Upper lobe of left lung (tissue), 6 donors: ENCODE results near the gene YDJC. TPM values are rescaled to one million over a fixed set of nuclear protein-coding genes. Genes with fewer than 3 reads are reported as not detected.
A peak's percentile ranks its signal among the peaks of the same experiment; 100 is the strongest.

Source experiments
- ATAC-seq, 2 donors: fragments of 200-7000 bp; cut with Tn5 transposase; one replicate each; pipeline ENCODE4 v1.9.1; 2022; ENCODE audit warnings: mild to moderate bottlenecking in 2 of 2, moderate library complexity in 2 of 2; ENCODE audit not compliant: low FRiP score in 2 of 2
- DNase-seq, 2 donors: peaks; one replicate each; pipeline ENCODE4 v3.0.0-alpha.2; 2019 to 2020
- H3K27ac ChIP-seq, 4 donors: fragments of 200-600 bp; sonication (generic); one replicate each; pipeline ENCODE4 v1.5.1; 2016 to 2019
- H3K27me3 ChIP-seq, 4 donors: fragments of 200-600 bp; sonication (generic); one replicate each; pipeline ENCODE4 v1.5.1; 2017 to 2019
- H3K36me3 ChIP-seq, 4 donors: fragments of 200-600 bp; sonication (generic); one replicate each; pipeline ENCODE4 v1.5.1; 2016 to 2019
- H3K4me1 ChIP-seq, 4 donors: fragments of 200-600 bp; sonication (generic); one replicate each; pipeline ENCODE4 v1.5.1; 2018 to 2019
- H3K4me3 ChIP-seq, 4 donors: fragments of 200-600 bp; sonication (generic); one replicate each; pipeline ENCODE4 v1.5.1; 2017 to 2019; ENCODE audit warnings: mild to moderate bottlenecking in 2 of 4, moderate library complexity in 1 of 4
- H3K9me3 ChIP-seq, 4 donors: fragments of 200-600 bp; sonication (generic); one replicate each; pipeline ENCODE4 v1.5.1; 2018 to 2019
- CTCF ChIP-seq, 6 experiments: fragments of 450-650 bp in 4 of 6; fragments of 200-600 bp in 2 of 6; sonication (generic) in 2 of 6; IDR thresholded peaks; one replicate each; pipeline ENCODE4 v1.5.1; 2016 to 2019; ENCODE audit warnings: antibody characterized with exemption in 6 of 6
- EP300 ChIP-seq, 4 donors: sonication (generic); formaldehyde crosslinking; IDR thresholded peaks; one replicate each; pipeline ENCODE4 v1.5.1; 2017; ENCODE audit warnings: antibody characterized with exemption in 4 of 4, control low read depth in 2 of 4
- POLR2A ChIP-seq, 4 donors: fragments of 450-650 bp; IDR thresholded peaks; one replicate each; pipeline ENCODE4 v1.5.1; 2016 to 2017; ENCODE audit warnings: antibody characterized with exemption in 4 of 4, mild to moderate bottlenecking in 2 of 4
- POLR2AphosphoS5 ChIP-seq, 2 donors: sonication (generic); formaldehyde crosslinking; IDR thresholded peaks; one replicate each; pipeline ENCODE4 v1.5.1; 2017; ENCODE audit warnings: antibody characterized with exemption in 2 of 2
- WGBS, 2 donors: methylation state at CpG; one replicate each; pipeline ENCODE4 v1.1.5; 2017 to 2018; 5-methylcytosine and 5-hydroxymethylcytosine counted together
- total RNA-seq, 6 donors: library from RNA; depleted of rRNA in 4 of 6; stranded (reverse); fragments of >200 nt in 4 of 6; gene quantifications; one replicate each; pipeline versions ENCODE4 v1.1.0 to v1.2.1, GENCODE V29; 2016 to 2021
- donor health status: DM: no; HTN: no; CAD: no; lungs with moderate emphysema.
- donor health status: DM: no; HTN: yes; CAD: no; lungs with severe emphysema.

The YDJC gene
- total RNA-seq, 6 donors from 2014 or later, result 22.2 to 47.4 (median 28.3) TPM

GRCh38 chr22:21631025-21631424 is 1.2 kb upstream of the YDJC start:
- TF ChIP-seq POLR2AphosphoS5 (IDR thresholded peaks at IDR 0.05) (no peak), CTCF (IDR thresholded peaks at IDR 0.05) (no peak), POLR2A (IDR thresholded peaks at IDR 0.05) (no peak), EP300 (IDR thresholded peaks at IDR 0.05) (no peak)
- Histone ChIP-seq H3K4me1 (peaks cover 9 to 24% (median 14%) of the 10 kb centered on the region in 4 donors), H3K27me3 (no peaks in the 10 kb centered on the region), H3K36me3 (peaks cover 0 to 4% (median 0%) of the 10 kb centered on the region in 4 donors), H3K4me3 (no peak overlapping the region), H3K27ac (no peak overlapping the region), H3K9me3 (no peaks in the 10 kb centered on the region)
- 85 to 91% methylated on average over 4 of the region's 4 CpGs for WGBS, 2 donors
- DNase-seq (no peak), ATAC-seq (no peak)

GRCh38 chr22:21628386-21629254 is 1.2 kb downstream of the YDJC start:
- no peaks in the 10 kb centered on the region for H3K27me3 ChIP-seq
- no peaks in the 10 kb centered on the region for H3K9me3 ChIP-seq
- peak in 1 of 2 donors; percentile 1 for ATAC-seq
- DNase-seq, result peak in 1 of 2 donors; percentile 89
- H3K27ac ChIP-seq, result peak overlapping the region; percentile 79 to 86 (median 82)
- peaks cover 0 to 4% (median 1%) of the 10 kb centered on the region in 4 donors for H3K36me3 ChIP-seq
- TF ChIP-seq POLR2A (IDR thresholded peaks at IDR 0.05) (no peak), EP300 (IDR thresholded peaks at IDR 0.05) (no peak), CTCF (IDR thresholded peaks at IDR 0.05) (no peak), POLR2AphosphoS5 (IDR thresholded peaks at IDR 0.05) (no peak)
- WGBS, 2 donors, result 73 to 78% methylated on average over 20 to 57 of the region's 74 CpGs
- peak overlapping the region; percentile 86 to 95 (median 90) for H3K4me3 ChIP-seq
- H3K4me1 ChIP-seq, result peaks cover 9 to 41% (median 18%) of the 10 kb centered on the region in 4 donors

- no peak for DNase-seq
Observed at GRCh38 chr22:21626735-21627469, 2.9 kb downstream of the YDJC start.

GRCh38 chr22:21626073-21626734 is 3.6 kb downstream of the YDJC start:
- WGBS, 2 donors, result 74 to 78% methylated on average over 4 of the region's 4 CpGs
- H3K4me1 ChIP-seq, result peaks cover 14 to 58% (median 25%) of the 10 kb centered on the region in 4 donors
- DNase-seq, result no peak

More at GRCh38 chr22:21626735-21627469, 2.9 kb downstream of the YDJC start:
- 80 to 85% methylated on average over 11 of the region's 11 CpGs for WGBS, 2 donors
- Histone ChIP-seq H3K27ac (no peak overlapping the region), H3K36me3 (peaks cover 0 to 20% (median 10%) of the 10 kb centered on the region in 4 donors), H3K4me3 (no peak overlapping the region), H3K9me3 (no peaks in the 10 kb centered on the region), H3K4me1 (peaks cover 13 to 54% (median 23%) of the 10 kb centered on the region in 4 donors), H3K27me3 (no peaks in the 10 kb centered on the region)
- no peak for TF ChIP-seq EP300 (IDR thresholded peaks at IDR 0.05)
- TF ChIP-seq POLR2AphosphoS5 (IDR thresholded peaks at IDR 0.05), result no peak
- TF ChIP-seq POLR2A (IDR thresholded peaks at IDR 0.05), result no peak
- no peak for TF ChIP-seq CTCF (IDR thresholded peaks at IDR 0.05)
- no peak for ATAC-seq

More at GRCh38 chr22:21626073-21626734, 3.6 kb downstream of the YDJC start:
- Histone ChIP-seq H3K4me3 (no peak overlapping the region), H3K27me3 (no peaks in the 10 kb centered on the region), H3K36me3 (peaks cover 0 to 21% (median 10%) of the 10 kb centered on the region in 4 donors), H3K9me3 (no peaks in the 10 kb centered on the region), H3K27ac (no peak overlapping the region)
- no peak for ATAC-seq
- TF ChIP-seq CTCF (IDR thresholded peaks at IDR 0.05) (no peak), POLR2A (IDR thresholded peaks at IDR 0.05) (no peak), EP300 (IDR thresholded peaks at IDR 0.05) (no peak), POLR2AphosphoS5 (IDR thresholded peaks at IDR 0.05) (no peak)
